GM18520 (cell line): ENCODE measurements around the gene PHC1.
A peak's percentile ranks its signal among the peaks of the same experiment; 100 is the strongest.
"Not testable (repeated sequence)": the region's sequence is repeated elsewhere in the genome, so short reads cannot be mapped to it uniquely, and the experiment has no call there.

Experiments
- ATAC-seq: cut with Tn5 transposase; IDR thresholded peaks from one replicate; pipeline ENCODE4 v1.9.1; 2021; ENCODE audit not compliant: unreplicated experiment

Gene PHC1

GRCh38 chr12:8914033-8914715 is at the start of gene PHC1:
Gene PHC1, plus strand, starts transcription at chr12:8914509. Its CDS starts 3,169 bp downstream, at chr12:8917678.
- ATAC-seq = peak; percentile 40

- no peak for ATAC-seq
Measured at GRCh38 chr12:8866429-8866828, 47.9 kb upstream of the PHC1 start.

GRCh38 chr12:8867009-8867408 is 47.3 kb upstream of the PHC1 start:
- ATAC-seq = no peak

- ATAC-seq = no peak
Measured at GRCh38 chr12:8867786-8868185, 46.5 kb upstream of the PHC1 start.

GRCh38 chr12:8870586-8870985 is 43.7 kb upstream of the PHC1 start:
- ATAC-seq = no peak

- ATAC-seq = no peak
Measured at GRCh38 chr12:8871068-8871467, 43.2 kb upstream of the PHC1 start.

- ATAC-seq = no peak
Measured at GRCh38 chr12:8876887-8877286, 37.4 kb upstream of the PHC1 start.

GRCh38 chr12:8886502-8887284 is 27.6 kb upstream of the PHC1 start:
- ATAC-seq = no peak

- ATAC-seq = no peak
Measured at GRCh38 chr12:8887285-8887715, 27.0 kb upstream of the PHC1 start.

GRCh38 chr12:8890313-8891085 is 23.8 kb upstream of the PHC1 start:
- ATAC-seq = no peak

- no peak for ATAC-seq
Measured at GRCh38 chr12:8891976-8892375, 22.3 kb upstream of the PHC1 start.

GRCh38 chr12:8894378-8894777 is 19.9 kb upstream of the PHC1 start:
- ATAC-seq = no peak

- no peak for ATAC-seq
Measured at GRCh38 chr12:8894986-8895385, 19.3 kb upstream of the PHC1 start.

GRCh38 chr12:8897081-8897480 is 17.2 kb upstream of the PHC1 start:
- no peak for ATAC-seq

- ATAC-seq = no peak
Measured at GRCh38 chr12:8899830-8900229, 14.5 kb upstream of the PHC1 start.

- ATAC-seq = not testable (repeated sequence)
Measured at GRCh38 chr12:8902703-8903102, 11.6 kb upstream of the PHC1 start.

- no peak for ATAC-seq
Measured at GRCh38 chr12:8903646-8904045, 10.7 kb upstream of the PHC1 start.

GRCh38 chr12:8904665-8905064 is 9.6 kb upstream of the PHC1 start:
- ATAC-seq = no peak

GRCh38 chr12:8905546-8905945 is 8.8 kb upstream of the PHC1 start:
- no peak for ATAC-seq

- no peak for ATAC-seq
Measured at GRCh38 chr12:8906266-8907180, 7.8 kb upstream of the PHC1 start.

GRCh38 chr12:8907513-8907912 is 6.8 kb upstream of the PHC1 start:
- no peak for ATAC-seq
